Muscle of leg (tissue), 11 donors: ENCODE data around the gene OSBPL3. TPM values are rescaled to one million over a fixed set of nuclear protein-coding genes. Genes with fewer than 3 reads are reported as not detected.

ENCODE experiments used
- DNase-seq: peaks from one replicate; pipeline ENCODE4 v3.0.0; 2013
- H3K27ac ChIP-seq: one replicate; pipeline ENCODE4 v1.5.1; 2013; ENCODE audit warnings: mild to moderate bottlenecking, low read length, control low read depth
- H3K27me3 ChIP-seq: one replicate; pipeline ENCODE4 v1.6.1; 2013; ENCODE audit warnings: low read length; ENCODE audit not compliant: control insufficient read depth, insufficient read depth
- H3K36me3 ChIP-seq: one replicate; pipeline ENCODE4 v1.6.1; 2013; ENCODE audit warnings: low read length; ENCODE audit not compliant: control insufficient read depth, insufficient read depth
- H3K4me1 ChIP-seq: one replicate; pipeline ENCODE4 v1.6.1; 2013; ENCODE audit warnings: low read length; ENCODE audit not compliant: control insufficient read depth, insufficient read depth
- H3K4me3 ChIP-seq: one replicate; pipeline ENCODE4 v1.5.1; 2013; ENCODE audit warnings: low read length, control low read depth
- H3K9me3 ChIP-seq: replicated peaks from 2 replicates; pipeline ENCODE4 v1.6.1; 2013; ENCODE audit warnings: low read depth, low read length; ENCODE audit not compliant: control insufficient read depth
- WGBS: methylation state at CpG from one replicate; pipeline ENCODE4 v1.1.5; 2013; ENCODE audit warnings: missing lambda C conversion rate; ENCODE audit not compliant: insufficient coverage; 5-methylcytosine and 5-hydroxymethylcytosine counted together
- polyA plus RNA-seq, 8 donors: library from polyadenylated mRNA; unstranded; fragments of 120-200 nt; gene quantifications; one replicate each; pipeline versions ENCODE4 v1.2.1 to v1.2.3, GENCODE V29; 2013; ENCODE audit warnings: inconsistent platforms in 1 of 8, low replicate concordance in 1 of 8; ENCODE audit not compliant: insufficient read length in 8 of 8, insufficient read depth in 1 of 8
- total RNA-seq: library from RNA; stranded (reverse); fragments of 120-200 nt; gene quantifications from one replicate; pipeline ENCODE4 v1.2.4, GENCODE V29; 2013

OSBPL3 gene
- total and polyA plus RNA-seq, 9 donors, result 2.4 to 5.1 (median 3.7) TPM

GRCh38 chr7:24870766-24871165 lies 109.2 kb downstream of the OSBPL3 start:
- Histone ChIP-seq H3K4me3 (no peak overlapping the region), H3K9me3 (no peaks in the 10 kb centered on the region), H3K27ac (no peak overlapping the region), H3K36me3 (no peaks in the 10 kb centered on the region), H3K4me1 (no peaks in the 10 kb centered on the region), H3K27me3 (no peaks in the 10 kb centered on the region)
- 78% methylated on average over 1 of the region's 6 CpGs for WGBS
- no peak for DNase-seq

DNA sequence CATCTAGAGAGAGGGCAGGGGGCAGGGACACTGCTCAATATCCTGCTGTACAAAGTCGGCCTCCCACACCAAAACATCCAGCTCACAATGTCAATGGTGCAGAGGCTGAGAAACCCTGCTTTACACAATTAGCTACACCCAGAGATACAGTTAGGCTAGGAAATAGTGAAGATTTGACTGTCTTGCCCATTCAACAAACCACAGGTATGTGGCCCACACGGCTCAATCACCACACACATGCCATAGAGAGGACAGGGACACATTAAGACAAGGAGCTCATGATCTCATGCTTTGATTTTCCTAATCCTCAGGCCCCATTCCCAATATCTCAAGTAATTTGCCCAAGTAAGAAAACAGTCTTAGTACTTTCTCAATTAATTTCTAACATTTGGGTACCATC lies 110.4 kb downstream of the OSBPL3 start:
- Histone ChIP-seq H3K4me1 (no peaks in the 10 kb centered on the region), H3K36me3 (no peaks in the 10 kb centered on the region), H3K9me3 (no peaks in the 10 kb centered on the region), H3K27ac (no peak overlapping the region), H3K27me3 (no peaks in the 10 kb centered on the region), H3K4me3 (no peak overlapping the region)
- DNase-seq, result no peak
- 20% methylated on average over 1 of the region's 2 CpGs for WGBS

- Histone ChIP-seq H3K36me3 (no peaks in the 10 kb centered on the region), H3K27ac (no peak overlapping the region), H3K4me1 (no peaks in the 10 kb centered on the region), H3K9me3 (no peaks in the 10 kb centered on the region), H3K4me3 (no peak overlapping the region), H3K27me3 (no peaks in the 10 kb centered on the region)
- WGBS, result no CpG with 5 or more reads among the region's 4 CpGs
- no peak for DNase-seq
Observed at GRCh38 chr7:24868741-24869140, 111.2 kb downstream of the OSBPL3 start.

- no peak overlapping the region for H3K4me3 ChIP-seq
- 98% methylated on average over 6 of the region's 12 CpGs for WGBS
- no peaks in the 10 kb centered on the region for H3K9me3 ChIP-seq
- no peak for DNase-seq
- H3K27me3 ChIP-seq, result no peaks in the 10 kb centered on the region
- H3K4me1 ChIP-seq, result no peaks in the 10 kb centered on the region
- H3K36me3 ChIP-seq, result no peaks in the 10 kb centered on the region
- no peak overlapping the region for H3K27ac ChIP-seq
Observed at GRCh38 chr7:24866004-24866615, 113.9 kb downstream of the OSBPL3 start.

GRCh38 chr7:24864214-24864817 lies 115.7 kb downstream of the OSBPL3 start:
- DNase-seq, result no peak
- Histone ChIP-seq H3K27ac (no peak overlapping the region), H3K9me3 (no peaks in the 10 kb centered on the region), H3K4me3 (no peak overlapping the region), H3K36me3 (no peaks in the 10 kb centered on the region), H3K27me3 (no peaks in the 10 kb centered on the region), H3K4me1 (no peaks in the 10 kb centered on the region)
- WGBS, result 100% methylated on average over 1 of the region's 6 CpGs

GRCh38 chr7:24863626-24864025 lies 116.4 kb downstream of the OSBPL3 start:
- Histone ChIP-seq H3K4me1 (no peaks in the 10 kb centered on the region), H3K4me3 (no peak overlapping the region), H3K27me3 (no peaks in the 10 kb centered on the region), H3K27ac (no peak overlapping the region), H3K36me3 (no peaks in the 10 kb centered on the region), H3K9me3 (no peaks in the 10 kb centered on the region)
- no peak for DNase-seq

DNA sequence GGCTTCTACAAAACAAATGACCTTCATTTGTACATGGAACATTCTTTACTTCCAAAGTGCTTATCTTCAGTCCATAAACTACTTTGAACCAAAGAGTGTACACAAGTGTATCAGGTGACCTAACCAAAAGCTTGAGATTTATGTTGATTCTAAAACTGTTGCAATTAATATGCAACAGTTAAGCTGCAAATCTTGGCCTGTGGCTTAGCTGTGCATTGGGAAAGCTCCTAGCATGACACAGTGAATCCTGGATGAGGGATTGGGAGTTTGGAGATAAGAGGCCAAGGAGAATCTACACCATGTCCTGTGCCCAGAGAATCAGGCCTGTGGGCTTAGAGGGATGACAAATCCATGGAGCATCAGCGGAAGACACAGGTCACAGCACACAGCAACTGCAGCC lies 117.5 kb downstream of the OSBPL3 start:
- Histone ChIP-seq H3K27me3 (no peaks in the 10 kb centered on the region), H3K36me3 (no peaks in the 10 kb centered on the region), H3K9me3 (no peaks in the 10 kb centered on the region), H3K27ac (no peak overlapping the region), H3K4me3 (no peak overlapping the region), H3K4me1 (no peaks in the 10 kb centered on the region)
- DNase-seq, result no peak
- WGBS, result 50% methylated on average over 1 of the region's 1 CpG

GRCh38 chr7:24861336-24861735 lies 118.6 kb downstream of the OSBPL3 start:
- DNase-seq, result no peak
- Histone ChIP-seq H3K27ac (no peak overlapping the region), H3K36me3 (no peaks in the 10 kb centered on the region), H3K9me3 (no peaks in the 10 kb centered on the region), H3K27me3 (no peaks in the 10 kb centered on the region), H3K4me1 (no peaks in the 10 kb centered on the region), H3K4me3 (no peak overlapping the region)

- Histone ChIP-seq H3K4me1 (no peaks in the 10 kb centered on the region), H3K9me3 (no peaks in the 10 kb centered on the region), H3K4me3 (no peak overlapping the region), H3K36me3 (no peaks in the 10 kb centered on the region), H3K27me3 (no peaks in the 10 kb centered on the region), H3K27ac (no peak overlapping the region)
- WGBS, result no CpG with 5 or more reads among the region's 2 CpGs
- no peak for DNase-seq
Observed at GRCh38 chr7:24860611-24861010, 119.4 kb downstream of the OSBPL3 start.

DNA sequence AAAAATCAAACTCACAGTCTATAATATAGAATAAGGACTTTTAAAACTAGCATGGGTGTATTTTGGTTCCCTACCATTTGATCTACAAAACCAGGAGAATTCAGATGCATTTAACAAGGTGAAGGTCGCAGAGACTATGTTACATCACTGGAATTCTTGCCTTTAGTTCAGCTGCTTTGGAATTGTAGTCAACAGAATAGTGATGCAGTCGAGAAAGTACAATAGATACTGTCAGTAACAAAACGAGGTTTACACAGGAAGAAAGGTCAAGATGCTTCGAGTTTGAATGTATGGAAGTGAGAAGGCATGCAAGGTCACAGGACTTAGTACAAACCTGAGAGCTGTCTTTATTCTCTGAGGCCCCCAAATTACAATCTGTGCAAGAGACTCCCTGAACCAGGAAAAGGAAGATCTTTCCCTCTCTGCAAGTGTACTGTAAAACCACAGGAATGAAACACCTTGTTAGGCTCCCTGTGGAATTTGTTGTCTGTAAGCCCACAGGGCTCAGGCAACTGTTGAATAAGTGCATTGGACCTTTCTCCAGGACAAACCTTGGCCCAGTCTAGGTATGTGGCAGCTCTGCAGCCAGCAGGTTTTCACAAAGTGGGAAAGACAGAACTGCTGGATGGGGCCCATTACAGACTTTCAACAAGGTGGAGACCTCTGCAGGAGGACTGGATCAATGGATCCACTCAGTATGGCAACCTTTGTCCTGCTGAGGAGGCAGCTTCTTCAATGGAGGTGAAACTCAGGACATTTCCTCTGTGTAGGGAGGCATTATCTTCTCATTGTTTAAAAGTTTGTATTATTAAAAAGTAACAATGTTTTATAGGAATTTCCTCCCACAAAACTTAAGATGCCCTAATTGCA lies 121.6 kb downstream of the OSBPL3 start:
- H3K36me3 ChIP-seq, result no peaks in the 10 kb centered on the region
- no peaks in the 10 kb centered on the region for H3K4me1 ChIP-seq
- WGBS, result 61% methylated on average over 3 of the region's 4 CpGs
- H3K27me3 ChIP-seq, result no peaks in the 10 kb centered on the region
- H3K4me3 ChIP-seq, result no peak overlapping the region
- H3K27ac ChIP-seq, result no peak overlapping the region
- H3K9me3 ChIP-seq, result no peaks in the 10 kb centered on the region
- no peak for DNase-seq
